Activated naive CD4-positive, alpha-beta T cell treated with anti-CD3 and anti-CD28 coated beads, Interleukin-2, amount 50 U/mL, for 72 hours (primary cell): ENCODE measurements around the gene POLR3H. TPM values are rescaled to one million over a fixed set of nuclear protein-coding genes. Genes with fewer than 3 reads are reported as not detected.
"Not testable (repeated sequence)": the region's sequence is repeated elsewhere in the genome, so short reads cannot be mapped to it uniquely, and the experiment has no call there.

Experiments used
- ATAC-seq, 2 donors: fragments of 150-1000 bp; cut with Tn5 transposase; 2 replicates each; pipeline ENCODE4 v1.10.0; 2021; ENCODE audit warnings: mild to moderate bottlenecking in 2 of 2, moderate library complexity in 2 of 2
- DNase-seq, 2 donors: peaks; one replicate each; pipeline ENCODE4 v3.0.0; 2021 to 2022; ENCODE audit warnings: low spot score in 2 of 2
- H3K27ac Mint-ChIP-seq, 2 donors: one replicate each; pipeline ENCODE4 v1.8.0; 2022; ENCODE audit warnings: mild to moderate bottlenecking in 2 of 2, mixed read lengths in 2 of 2
- H3K36me3 Mint-ChIP-seq, 2 donors: one replicate each; pipeline ENCODE4 v1.8.0; 2022; ENCODE audit warnings: mixed read lengths in 2 of 2
- H3K9me3 Mint-ChIP-seq, 2 donors: one replicate each; pipeline ENCODE4 v1.8.0; 2022; ENCODE audit warnings: mixed read lengths in 2 of 2
- total RNA-seq, 2 donors: library from RNA; stranded (reverse); gene quantifications; one replicate each; pipeline ENCODE4 v1.2.3, GENCODE V29; 2022

Gene POLR3H, protein sequence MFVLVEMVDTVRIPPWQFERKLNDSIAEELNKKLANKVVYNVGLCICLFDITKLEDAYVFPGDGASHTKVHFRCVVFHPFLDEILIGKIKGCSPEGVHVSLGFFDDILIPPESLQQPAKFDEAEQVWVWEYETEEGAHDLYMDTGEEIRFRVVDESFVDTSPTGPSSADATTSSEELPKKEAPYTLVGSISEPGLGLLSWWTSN
- 10 to 100 TPM; 11.2 to 32.7 TPM for total RNA-seq

DNA sequence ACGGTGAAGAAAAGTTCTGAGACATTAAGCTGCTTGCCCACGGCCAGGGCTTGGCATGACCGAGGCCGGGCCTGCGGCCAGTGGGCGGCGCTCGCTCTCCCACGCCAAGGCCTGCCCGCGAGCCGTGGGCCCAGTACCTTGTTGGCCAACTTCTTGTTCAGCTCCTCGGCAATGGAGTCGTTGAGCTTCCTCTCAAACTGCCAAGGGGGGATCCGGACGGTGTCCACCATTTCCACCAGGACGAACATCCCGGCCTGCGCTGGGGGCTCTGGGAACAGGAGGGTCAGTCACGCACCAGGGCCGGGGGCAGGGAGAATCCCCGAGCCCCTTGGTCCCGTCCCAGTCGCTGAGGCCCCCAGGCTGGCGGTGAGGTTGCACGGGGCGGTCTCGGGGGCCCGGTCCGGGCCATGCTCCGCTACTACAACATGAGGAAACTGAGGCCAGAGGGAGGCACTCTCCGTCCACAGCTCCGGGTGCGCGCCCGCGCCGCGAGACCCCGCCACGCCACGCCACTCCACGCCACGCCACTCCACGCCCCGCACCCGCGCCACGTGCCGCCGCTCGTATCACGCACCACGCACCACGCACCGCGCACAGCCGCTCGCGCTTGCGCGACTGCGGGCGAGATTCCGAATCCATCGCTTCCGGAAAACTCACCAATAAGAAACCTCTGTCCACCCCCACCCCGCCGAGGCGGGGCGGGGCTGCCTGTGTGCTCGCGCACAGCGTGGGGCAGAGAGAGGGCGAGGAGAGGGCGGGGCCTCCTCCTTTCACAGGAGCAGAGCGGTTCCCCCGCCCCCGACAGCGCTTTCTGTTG is at the start of gene POLR3H:
Gene POLR3H, minus strand, starts transcription at position 617 of the 817 bp plus-strand sequence. Its CDS starts 369 bp downstream, at position 248.
- peak; percentile 98 to 99 for ATAC-seq
- DNase-seq, result peak; percentile 96
- Mint-ChIP-seq H3K27ac (peak within 1 kb of the TSS; percentile 88 to 96), H3K36me3 (peaks cover 11 to 12% of the 10 kb centered on the region in 2 donors), H3K9me3 (no peaks in the 10 kb centered on the region)

DNA sequence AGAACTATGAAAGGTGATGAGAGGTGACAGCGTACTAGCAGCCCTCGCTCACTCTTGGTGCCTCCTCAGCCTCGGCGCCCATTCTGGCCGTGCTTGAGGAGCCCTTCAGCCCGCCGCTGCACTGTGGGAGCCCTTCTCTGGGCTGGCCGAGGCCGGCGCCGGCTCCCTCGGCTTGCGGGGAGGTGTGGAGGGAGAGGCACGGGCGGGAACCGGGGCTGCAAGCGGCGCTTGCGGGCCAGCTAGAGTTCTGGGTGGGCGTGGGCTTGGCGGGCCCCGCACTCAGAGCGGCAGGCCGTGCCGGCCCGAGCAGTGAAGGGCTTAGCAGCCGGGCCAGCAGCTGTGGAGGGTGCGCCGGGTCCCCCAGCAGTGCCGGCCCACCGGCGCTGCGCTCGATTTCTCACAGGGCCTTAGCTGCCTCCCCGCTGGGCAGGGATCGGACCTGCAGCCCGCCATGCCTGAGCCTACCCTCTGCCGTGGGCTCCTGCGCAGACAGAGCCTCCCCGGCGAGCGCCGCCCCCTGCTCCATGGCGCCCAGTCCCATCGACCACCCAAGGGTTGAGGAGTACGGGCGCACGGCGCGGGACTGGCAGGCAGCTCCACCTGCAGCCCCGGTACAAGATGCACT is 49.2 kb upstream of the POLR3H start:
- not testable (repeated sequence) for H3K9me3 Mint-ChIP-seq

DNA sequence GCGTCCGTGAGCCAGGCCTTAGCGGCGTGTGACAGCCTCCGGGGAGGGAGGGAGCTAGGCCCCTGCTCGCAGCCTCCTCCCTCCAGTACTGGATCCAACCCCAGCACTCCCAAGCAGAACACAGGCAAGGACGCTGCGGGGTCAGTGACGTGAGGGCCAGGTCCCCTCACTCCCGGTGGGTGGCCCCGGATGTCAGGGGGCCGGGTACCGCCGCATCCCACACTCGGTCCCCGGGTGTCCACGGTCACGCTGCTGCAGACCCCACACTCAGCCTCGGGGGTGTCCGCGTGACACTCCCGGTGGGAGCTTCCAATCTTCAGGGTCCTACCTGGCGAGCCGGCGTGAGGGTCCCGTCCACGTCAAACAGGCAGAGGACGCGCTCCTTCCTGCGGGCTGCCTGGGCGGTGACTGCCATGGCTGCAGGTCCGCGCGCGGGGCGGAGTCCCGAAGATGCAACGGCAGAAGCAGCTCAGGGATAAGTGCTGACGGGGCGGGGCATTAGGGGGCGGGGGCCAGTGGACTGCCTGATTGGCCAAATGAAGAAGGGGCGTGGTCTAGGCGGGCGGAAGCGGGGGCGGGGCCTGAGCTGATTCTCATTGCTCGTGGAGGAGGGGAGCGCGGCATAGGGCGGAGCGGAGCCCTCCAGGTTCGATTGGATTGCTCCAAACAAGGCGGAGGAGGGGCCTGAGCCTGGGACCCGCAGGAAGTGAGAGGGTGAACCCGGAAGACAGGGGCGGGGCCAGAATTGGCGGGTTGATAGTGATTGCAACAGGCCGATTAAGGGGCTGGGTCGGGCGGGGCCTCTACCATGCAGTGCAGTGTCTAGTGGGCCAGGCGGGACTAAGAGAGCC is 45.3 kb upstream of the POLR3H start, which contains the start of gene PMM1:
Gene PMM1, minus strand, starts transcription at position 450 of the 851 bp plus-strand sequence. Its CDS starts 35 bp downstream, at position 415.
- H3K36me3 Mint-ChIP-seq, result peaks cover 6 to 7% of the 10 kb centered on the region in 2 donors
- ATAC-seq (peak; percentile 98), DNase-seq (peak; percentile 100)
- H3K27ac Mint-ChIP-seq, result peak within 1 kb of the TSS; percentile 94 to 95
- H3K9me3 Mint-ChIP-seq, result no peaks in the 10 kb centered on the region

More for the DNA sequence above, 49.2 kb upstream of the POLR3H start:
- H3K27ac Mint-ChIP-seq, ATAC-seq, H3K36me3 Mint-ChIP-seq, DNase-seq: not testable (repeated sequence)

DNA sequence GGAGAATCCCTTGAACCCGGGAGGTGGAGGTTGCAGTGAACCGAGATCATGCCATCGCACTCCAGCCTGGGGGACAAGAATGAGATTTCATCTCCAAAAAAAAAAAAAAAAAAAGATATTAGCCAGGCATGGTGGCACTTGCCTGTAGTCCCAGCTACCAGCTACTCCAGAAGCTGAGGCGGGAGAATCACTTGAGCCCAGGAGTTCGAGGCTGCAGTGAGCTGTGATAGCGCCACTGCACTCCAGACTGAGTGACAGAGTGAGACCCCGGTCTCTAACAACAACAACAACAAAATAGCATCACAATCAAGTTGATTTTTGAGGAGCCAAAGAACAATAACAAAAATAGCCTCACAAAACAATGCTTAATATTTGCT is 43.1 kb upstream of the POLR3H start:
- H3K9me3 Mint-ChIP-seq, result no peaks in the 10 kb centered on the region
- H3K36me3 Mint-ChIP-seq, result peaks cover 6 to 7% of the 10 kb centered on the region in 2 donors
- no peak overlapping the region for H3K27ac Mint-ChIP-seq
- no peak for ATAC-seq
- DNase-seq, result no peak

DNA sequence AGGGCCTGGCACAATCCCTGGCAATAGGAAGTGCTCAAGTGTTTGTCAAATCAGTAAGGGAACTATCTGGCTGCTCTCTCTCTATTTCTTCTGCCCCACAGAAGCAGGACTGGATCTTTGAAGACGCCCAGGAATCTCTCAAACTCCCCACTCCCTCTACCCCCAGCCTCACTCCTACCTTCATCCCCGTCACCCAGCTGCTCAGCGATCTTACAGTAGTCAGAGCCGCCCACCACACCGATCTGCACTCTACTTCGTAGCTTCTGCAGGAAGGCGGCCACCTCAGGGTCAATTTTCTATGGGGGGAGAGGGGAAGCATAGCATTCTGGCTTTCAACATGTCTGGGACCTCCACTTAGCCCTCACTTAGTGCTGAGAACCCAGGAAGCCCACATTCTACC is 41.6 kb upstream of the POLR3H start:
- DNase-seq (no peak), ATAC-seq (no peak)
- H3K36me3 Mint-ChIP-seq, result peaks cover 6 to 7% of the 10 kb centered on the region in 2 donors
- H3K27ac Mint-ChIP-seq, result no peak overlapping the region
- H3K9me3 Mint-ChIP-seq, result no peaks in the 10 kb centered on the region

DNA sequence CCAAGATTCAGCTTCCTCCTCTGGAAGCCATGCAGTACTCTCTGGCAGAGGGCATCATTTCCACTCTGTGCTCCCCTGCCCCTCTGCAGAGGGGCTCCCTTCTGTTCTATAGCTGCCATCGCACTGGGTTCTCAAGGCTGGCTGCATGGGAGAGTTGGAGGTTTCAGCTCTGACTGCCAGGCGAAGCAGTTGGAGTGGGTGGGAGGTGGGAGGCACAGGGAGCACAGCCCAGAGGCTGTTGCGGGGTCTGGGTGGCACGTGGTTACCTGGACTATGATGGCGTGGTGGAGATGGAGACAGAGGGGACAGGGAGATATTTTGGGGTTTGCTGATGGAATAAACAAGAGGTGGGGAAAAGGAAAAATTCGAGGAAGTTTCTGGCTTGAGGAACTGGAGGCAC is 40.6 kb upstream of the POLR3H start:
- Mint-ChIP-seq H3K27ac (peak overlapping the region in 1 of 2 donors; percentile 65), H3K36me3 (peaks cover 6 to 7% of the 10 kb centered on the region in 2 donors), H3K9me3 (no peaks in the 10 kb centered on the region)
- ATAC-seq (no peak), DNase-seq (no peak)

DNA sequence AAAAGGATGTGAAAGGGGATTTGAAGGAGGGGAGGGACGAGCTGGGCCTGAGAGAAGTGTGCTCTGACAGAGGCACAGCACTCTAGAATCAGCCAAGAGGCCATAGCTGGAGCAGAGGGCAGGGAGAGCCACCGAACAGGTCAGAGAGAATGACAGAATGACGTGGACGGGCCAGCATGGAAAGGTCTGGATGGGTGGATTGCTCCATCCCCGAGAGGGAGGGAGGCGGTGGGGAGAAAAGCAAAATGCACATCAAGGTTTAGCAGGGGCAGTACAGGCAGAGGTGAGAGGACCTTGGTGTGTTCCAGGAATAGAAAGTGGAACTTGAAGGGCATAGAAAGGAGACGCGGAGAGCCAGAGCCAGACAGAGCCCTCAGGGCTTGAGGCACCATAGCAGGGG is 38.4 kb upstream of the POLR3H start:
- DNase-seq (no peak), ATAC-seq (no peak)
- no peaks in the 10 kb centered on the region for H3K36me3 Mint-ChIP-seq
- H3K9me3 Mint-ChIP-seq, result no peaks in the 10 kb centered on the region
- peak overlapping the region in 1 of 2 donors; percentile 26 for H3K27ac Mint-ChIP-seq

DNA sequence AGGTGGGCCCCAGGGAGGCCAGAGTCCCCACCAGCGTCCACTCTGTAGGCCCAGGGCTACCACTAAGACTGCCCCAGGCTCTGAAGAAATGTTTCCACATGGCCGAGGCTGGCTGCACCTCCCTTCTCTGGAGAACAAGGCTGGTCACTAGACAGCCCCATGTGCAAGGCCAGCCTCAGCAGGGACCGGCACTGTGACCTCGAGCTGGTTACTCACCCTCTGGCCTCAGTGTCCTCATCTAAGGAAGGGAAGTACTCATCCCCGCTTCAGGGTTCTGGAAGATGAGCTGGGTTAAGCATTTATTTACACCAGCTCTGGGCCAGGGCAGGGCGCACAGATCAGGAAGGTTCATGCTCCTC is 35.7 kb upstream of the POLR3H start:
- ATAC-seq (no peak), DNase-seq (no peak)
- H3K9me3 Mint-ChIP-seq, result no peaks in the 10 kb centered on the region
- no peaks in the 10 kb centered on the region for H3K36me3 Mint-ChIP-seq
- H3K27ac Mint-ChIP-seq, result no peak overlapping the region

DNA sequence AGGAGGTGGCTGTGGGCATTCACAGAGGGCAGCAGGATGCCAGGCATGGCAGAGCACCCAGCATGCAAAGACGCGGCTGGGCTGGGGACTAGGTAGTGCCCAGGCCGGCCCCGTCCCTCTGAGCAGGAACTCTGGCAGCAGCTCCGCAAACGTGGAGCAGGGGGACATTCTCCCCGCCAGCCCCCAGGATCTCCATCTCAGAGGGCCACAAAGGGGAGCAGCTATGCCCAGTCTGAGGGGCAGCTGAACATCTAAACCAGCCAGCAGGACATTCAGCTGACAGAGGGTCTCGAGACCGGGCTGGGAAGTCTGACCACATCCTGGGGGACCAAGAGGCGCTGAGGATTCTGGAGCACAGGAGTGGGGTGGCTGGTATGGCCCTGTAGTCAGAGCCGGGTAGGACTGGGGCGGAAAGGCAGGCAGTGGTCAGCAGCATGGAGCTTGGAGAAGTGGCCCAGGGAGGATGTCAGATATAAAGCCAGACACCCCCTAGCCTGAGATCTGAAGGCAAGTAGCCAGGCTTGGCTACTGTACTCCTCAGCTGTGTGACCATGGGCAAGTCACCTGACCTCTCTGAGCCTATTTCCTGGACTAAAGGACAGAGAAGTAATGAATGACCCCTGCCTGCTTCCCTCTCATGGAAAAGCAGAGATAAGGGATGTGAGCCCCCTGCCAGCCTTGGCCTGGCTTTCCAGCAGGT is 35.2 kb upstream of the POLR3H start:
- H3K36me3 Mint-ChIP-seq, result no peaks in the 10 kb centered on the region
- DNase-seq, result no peak

DNA sequence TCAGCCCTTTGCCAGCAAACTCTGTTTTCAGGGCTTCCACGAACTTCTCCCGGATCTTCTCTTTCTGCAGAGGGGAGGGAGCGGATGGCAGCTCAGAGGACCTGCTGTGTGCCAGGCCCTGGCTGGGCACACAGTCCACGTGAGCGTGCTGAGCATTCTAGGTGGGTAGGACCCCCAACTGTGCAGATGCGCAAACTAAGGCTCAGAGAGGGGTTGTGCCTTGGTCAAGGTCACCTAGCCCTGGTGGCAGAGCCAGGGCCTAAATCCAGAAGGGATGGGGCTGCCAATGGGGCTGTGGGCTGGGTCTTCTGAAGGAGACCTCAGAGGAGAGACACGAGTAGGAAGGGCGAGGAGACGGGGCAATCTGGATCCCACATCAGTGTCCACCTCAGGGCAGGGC is 34.5 kb upstream of the POLR3H start:
- no peak for DNase-seq
- Mint-ChIP-seq H3K36me3 (no peaks in the 10 kb centered on the region), H3K27ac (peak overlapping the region in 1 of 2 donors; percentile 50), H3K9me3 (no peaks in the 10 kb centered on the region)
- ATAC-seq, result no peak

More for the DNA sequence above, 35.2 kb upstream of the POLR3H start:
- Mint-ChIP-seq H3K27ac (no peak overlapping the region), H3K9me3 (no peaks in the 10 kb centered on the region)
- ATAC-seq, result no peak

DNA sequence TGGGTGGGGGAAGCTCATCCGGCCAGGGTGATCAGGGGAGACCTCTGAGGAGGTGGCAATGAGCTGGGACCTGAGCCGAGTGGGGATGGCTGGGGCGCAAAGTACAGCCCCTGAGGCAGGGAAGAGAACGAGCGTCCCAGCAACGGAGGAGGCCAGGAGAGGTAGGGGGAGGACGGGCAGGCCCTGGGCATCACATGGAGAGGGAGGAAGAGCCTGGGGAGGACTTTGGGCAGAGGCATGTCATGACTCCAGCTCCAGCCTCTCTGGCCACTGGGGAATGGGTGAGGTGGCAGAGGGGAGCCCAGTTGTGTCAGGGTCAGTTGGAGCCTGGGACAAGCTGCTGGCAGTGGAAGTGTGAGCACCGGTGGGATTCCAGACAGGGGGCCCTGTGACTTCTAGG is 33.8 kb upstream of the POLR3H start:
- no peaks in the 10 kb centered on the region for H3K9me3 Mint-ChIP-seq
- peak overlapping the region in 1 of 2 donors; percentile 31 for H3K27ac Mint-ChIP-seq
- no peak for DNase-seq
- H3K36me3 Mint-ChIP-seq, result no peaks in the 10 kb centered on the region
- ATAC-seq, result no peak

DNA sequence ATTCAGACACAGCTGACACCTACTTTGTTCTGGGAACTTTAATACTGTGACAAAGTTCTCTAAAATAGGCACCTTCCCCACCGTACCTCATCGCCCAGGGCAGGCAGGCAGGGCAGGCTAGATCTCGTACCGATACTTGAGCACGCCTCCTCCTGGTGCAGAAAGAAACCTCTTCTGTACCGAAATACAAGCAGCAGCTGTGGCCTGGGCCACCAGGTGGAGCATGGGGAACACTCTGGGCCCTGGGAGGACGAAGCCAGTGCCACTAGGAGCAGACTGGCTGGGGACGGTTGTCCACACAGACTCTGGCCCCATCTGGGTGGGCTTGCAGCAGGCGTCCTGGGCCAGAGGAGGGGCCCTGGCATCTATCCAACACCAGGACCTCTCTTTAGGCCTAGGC is 32.6 kb upstream of the POLR3H start:
- H3K27ac Mint-ChIP-seq, result no peak overlapping the region
- H3K9me3 Mint-ChIP-seq, result no peaks in the 10 kb centered on the region
- DNase-seq (peak in 1 of 2 donors; percentile 23), ATAC-seq (peak; percentile 55 to 66)
- H3K36me3 Mint-ChIP-seq, result no peaks in the 10 kb centered on the region

DNA sequence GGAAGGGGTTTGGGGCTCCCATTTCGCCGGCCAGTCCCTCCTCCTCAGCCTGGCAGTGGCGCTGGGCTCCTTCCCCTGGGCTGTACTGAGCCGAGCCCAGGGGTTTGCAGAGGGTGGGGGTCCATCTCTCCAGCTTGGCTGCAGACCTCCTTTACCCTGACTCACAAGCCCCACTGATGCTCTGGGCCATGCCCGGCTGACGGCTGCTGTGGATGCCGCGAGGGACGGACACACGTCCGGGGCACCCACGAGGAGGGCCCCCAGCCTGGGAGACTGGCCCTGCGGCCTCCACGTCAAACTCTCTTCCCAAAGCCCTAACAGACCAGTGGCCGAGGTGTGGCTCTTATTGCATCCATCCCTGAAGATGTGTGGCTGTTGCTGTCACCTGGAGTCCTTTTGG is 31.3 kb upstream of the POLR3H start:
- Mint-ChIP-seq H3K9me3 (no peaks in the 10 kb centered on the region), H3K36me3 (no peaks in the 10 kb centered on the region), H3K27ac (no peak overlapping the region)
- no peak for DNase-seq
- ATAC-seq, result no peak

DNA sequence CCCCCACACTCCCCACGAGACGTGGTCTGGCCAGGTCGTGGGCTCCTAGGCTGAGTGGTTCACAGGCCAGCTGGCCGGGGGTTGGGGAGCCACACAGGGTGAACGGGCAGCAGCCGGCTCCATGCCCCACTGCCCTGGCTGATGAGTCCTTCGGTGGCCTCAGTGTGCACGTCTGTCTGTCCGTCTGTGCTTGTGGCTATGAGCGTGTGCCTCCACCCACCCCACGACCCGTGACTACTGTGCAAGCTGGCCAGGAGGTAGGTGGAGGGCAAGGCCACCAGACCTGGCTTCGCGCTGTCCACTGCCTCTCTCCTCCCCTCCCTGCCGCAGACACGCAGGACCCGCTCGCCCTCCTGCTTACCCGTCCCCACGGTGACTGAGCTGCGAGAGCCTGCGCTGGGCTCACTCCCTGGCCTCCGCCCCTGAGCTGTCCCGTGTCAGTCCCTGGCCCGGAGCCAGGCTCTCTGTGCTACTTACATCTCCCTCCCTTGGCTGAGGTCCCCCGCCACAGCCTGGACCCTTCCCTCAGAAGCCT is 30.6 kb upstream of the POLR3H start:
- no peak overlapping the region for H3K27ac Mint-ChIP-seq
- no peak for DNase-seq
- no peak for ATAC-seq
- no peaks in the 10 kb centered on the region for H3K9me3 Mint-ChIP-seq
- H3K36me3 Mint-ChIP-seq, result no peaks in the 10 kb centered on the region

DNA sequence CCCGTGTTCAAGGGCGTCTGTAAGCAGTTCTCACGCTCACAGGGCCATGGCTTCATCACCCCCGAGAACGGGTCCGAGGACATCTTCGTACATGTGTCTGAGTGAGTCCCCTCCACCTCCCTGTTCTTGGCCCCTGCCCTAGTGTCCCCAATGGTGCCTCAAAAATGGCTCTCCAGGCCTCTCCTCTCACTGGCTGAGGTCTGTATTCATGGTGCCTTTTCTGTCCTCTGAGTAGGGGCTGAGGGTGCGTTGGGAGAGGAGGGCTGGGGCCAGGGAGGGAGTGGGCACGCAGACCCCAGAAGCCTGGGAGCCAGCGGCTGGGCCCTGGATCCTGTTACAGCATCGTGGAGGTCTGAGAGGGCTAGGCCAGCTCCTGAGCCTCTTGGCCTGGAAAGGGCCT is 29.4 kb upstream of the POLR3H start:
- Mint-ChIP-seq H3K36me3 (no peaks in the 10 kb centered on the region), H3K27ac (no peak overlapping the region), H3K9me3 (no peaks in the 10 kb centered on the region)
- DNase-seq, result no peak
- no peak for ATAC-seq

DNA sequence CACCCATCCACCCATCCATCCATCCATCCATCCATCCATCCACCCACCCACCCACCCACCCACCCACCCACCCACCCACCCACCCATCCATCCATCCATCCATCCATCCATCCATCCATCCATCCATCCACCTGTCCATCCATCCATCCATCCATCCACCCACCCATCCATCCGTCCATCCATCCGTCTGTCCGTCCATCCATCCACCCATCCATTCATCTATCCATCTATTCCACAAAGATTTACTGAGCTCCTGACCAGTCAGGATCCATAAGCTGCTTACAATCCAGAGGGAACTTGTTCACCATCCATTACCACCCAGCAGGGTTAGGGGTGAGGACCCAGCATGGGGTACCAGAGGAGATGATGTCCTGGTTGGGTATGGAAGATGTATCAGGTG is 28.0 kb upstream of the POLR3H start:
- peak overlapping the region in 1 of 2 donors; percentile 33 for H3K27ac Mint-ChIP-seq
- not testable (repeated sequence) for ATAC-seq, DNase-seq

More for the DNA sequence above, 28.0 kb upstream of the POLR3H start:
- not testable (repeated sequence) for H3K9me3 Mint-ChIP-seq, H3K36me3 Mint-ChIP-seq
